GM19193 (cell line): ENCODE data around the gene SNAPC1.

Experiments used
- POLR2A ChIP-seq: IDR thresholded peaks from 4 replicates; pipeline ENCODE4 v1.6.1; 2011; ENCODE audit not compliant: insufficient read depth, insufficient read length; ENCODE audit errors: extremely low read depth

The SNAPC1 gene, protein sequence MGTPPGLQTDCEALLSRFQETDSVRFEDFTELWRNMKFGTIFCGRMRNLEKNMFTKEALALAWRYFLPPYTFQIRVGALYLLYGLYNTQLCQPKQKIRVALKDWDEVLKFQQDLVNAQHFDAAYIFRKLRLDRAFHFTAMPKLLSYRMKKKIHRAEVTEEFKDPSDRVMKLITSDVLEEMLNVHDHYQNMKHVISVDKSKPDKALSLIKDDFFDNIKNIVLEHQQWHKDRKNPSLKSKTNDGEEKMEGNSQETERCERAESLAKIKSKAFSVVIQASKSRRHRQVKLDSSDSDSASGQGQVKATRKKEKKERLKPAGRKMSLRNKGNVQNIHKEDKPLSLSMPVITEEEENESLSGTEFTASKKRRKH

DNA sequence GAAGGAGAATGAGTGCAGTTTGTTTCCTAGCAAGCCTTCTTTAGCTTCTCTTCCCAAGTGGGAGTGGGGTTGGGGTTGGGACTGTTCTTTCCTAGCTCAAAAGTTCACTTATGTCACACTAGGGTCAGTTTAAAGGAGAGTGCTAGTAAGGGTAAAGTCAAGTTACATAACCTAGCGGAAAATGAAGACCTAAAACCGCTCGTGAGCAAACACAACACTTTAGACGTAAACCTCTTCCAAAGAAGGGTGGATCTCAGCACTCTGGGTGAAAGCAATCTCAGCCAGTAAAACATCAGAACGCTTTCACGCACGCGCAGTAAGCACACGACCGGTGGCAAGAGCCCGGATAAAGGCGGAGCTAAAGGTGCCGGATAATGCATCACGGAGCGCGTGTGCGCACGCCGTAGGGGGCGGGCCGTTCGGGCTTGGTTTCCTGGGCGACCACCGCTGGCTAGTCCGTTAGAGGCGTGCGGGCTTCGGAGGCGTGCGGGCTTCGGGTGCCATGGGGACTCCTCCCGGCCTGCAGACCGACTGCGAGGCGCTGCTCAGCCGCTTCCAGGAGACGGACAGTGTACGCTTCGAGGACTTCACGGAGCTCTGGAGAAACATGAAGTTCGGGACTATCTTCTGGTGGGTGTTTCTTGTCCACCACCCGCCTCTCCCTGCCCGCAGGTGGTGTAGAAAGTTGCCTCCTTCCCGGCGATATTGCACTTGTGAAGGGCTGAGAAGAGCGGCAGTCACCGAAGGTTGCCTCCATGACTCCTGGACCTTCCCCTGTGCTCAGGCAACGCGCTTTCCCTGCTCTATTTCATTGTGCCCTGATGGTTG is at the start of gene SNAPC1:
TSS of gene SNAPC1 (plus strand) at position 462 of the 828 bp plus-strand sequence. CDS start at position 503, 41 bp downstream.
- peak; percentile 77 for TF ChIP-seq POLR2A

DNA sequence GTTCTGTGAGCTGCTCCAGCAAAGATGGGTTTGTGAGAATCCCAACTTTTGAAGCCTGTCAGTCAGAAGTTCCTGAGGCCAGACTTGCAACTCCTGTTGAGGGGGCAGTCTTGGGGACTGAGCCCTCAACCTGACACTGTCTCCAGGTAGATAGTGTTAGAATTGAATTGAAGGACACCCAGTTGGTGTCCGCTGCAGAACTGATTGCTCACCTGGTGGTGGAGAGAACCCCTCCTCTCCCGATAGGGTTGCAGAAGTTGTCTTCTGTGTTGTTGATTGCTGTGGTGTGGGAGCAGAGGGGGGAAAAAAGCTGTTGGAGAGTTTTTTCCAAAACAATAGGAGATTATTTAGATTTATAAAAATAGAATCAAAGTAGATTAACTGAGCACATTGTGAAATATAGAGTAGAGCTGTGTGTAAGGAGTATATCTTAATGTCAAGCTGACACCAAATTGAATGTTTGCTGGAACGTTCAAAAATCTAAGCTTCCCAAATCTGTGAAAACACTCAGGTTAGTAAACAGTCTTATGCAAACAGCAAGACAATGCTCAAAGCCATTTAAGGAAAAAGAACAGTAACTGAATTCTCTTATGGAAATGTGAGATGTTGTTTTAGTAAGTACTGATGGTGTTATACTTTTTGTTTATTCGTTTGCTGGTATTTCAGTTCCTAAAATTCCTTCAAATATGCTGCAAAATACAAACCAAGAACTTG is 48.3 kb upstream of the SNAPC1 start:
- no peak for TF ChIP-seq POLR2A

DNA sequence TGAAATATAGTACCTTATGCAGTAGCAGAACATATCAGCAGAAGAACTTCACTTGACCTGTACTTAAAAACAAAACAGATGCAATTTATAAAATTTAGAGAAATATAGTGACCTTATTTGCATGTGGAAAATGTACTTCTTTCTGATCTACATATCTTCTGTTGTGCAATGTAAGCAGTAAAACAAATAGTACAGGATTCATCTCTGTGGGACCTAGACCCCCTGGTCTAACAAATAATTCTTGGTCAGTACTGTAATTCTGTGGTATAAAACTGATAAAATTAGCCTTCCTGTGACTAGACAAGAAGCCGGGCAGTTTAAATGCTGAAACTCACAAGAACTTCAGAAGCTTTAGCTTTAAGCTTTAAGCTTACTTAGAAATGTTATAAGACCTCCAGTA is 45.3 kb upstream of the SNAPC1 start:
- TF ChIP-seq POLR2A: no peak

DNA sequence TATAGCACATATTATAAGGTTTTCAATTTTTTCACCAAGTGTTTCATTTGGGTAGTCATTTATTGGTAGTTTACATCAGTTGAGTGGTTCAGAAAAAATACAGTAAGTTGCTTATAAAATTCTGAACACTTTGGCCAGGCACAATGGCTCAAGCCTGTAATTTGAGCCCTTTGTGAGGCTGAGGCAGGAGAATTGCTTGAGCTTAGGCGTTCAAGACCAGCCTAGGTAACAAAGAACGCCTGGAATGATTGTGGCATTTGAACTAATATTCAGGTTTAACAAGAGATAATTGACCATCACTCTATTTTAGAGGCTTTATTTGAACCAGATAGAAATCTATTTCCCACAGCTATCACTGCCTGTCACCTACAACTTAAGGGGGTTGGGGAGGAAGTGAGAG is 44.2 kb upstream of the SNAPC1 start:
- TF ChIP-seq POLR2A: no peak

DNA sequence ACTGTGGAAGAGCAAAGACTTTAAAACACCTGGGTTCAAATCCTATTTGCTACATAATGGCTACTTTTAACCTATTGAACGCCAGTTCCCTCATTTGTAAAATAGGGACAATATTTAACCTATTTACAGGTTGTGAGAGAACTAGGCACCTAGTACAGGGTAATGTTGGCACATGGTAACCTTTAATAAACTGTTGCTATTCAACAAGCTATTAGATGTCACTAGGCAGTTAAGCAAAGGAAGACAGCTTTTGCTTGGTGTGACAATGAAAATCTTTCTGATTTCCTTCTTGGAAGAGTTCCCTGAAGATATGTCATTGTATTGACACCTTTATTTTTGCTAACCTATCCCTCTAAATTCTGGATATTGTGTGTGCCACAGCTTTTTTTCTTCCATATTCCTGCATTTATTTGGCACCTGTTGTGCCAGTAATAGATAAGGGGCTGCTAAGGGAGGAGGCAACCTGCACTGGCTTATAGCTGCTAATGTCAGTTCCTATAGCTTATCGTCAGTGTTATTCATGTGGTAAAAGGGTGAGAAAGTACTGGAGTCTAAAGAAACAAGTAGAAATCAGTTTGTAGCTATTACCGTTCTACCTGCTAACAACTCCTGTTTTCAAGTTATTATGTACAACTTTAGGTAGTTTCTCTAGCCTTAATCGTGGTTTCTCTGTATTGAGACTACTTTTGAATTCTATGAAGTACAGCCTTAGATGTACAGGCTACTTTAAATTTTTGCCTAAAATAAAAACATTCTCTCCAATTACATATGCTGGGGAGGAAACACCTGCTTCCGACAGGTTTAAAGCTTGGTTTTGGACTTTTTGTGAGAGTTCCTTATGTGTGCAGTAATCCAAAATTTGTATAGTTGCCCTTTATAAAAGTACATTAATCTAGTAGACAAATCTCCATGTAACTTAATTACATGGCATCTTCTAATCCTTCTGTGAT is 42.6 kb upstream of the SNAPC1 start:
- no peak for TF ChIP-seq POLR2A

DNA sequence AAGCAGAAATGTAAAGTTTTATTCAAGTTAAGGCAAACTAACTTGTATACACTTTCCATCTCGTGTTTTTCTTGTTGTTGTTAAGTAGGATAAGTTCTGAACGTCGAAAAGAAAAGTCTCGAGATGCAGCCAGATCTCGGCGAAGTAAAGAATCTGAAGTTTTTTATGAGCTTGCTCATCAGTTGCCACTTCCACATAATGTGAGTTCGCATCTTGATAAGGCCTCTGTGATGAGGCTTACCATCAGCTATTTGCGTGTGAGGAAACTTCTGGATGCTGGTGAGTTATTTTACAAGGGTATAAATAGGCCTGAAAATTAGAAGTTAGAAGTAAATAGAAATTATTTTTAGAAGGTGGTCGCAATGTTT is 41.9 kb upstream of the SNAPC1 start:
- no peak for TF ChIP-seq POLR2A

DNA sequence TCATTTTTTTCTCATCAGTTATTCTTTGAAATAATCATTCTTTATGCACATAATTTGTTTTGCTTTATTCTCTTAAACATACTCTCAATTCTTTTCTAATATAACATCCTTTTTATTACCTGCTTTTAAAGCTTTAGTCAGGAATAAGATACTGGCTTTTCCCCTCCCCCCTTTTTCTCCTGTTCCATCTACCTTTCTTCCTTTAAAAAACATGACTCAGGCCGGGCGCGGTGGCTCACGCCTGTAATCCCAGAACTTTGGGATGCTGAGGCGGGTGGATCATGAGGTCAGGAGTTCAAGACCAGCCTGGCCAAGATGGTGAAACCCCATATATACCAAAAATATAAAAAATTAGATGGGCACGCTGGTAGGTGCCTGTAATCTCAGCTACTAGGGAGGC is 41.5 kb upstream of the SNAPC1 start:
- no peak for TF ChIP-seq POLR2A

DNA sequence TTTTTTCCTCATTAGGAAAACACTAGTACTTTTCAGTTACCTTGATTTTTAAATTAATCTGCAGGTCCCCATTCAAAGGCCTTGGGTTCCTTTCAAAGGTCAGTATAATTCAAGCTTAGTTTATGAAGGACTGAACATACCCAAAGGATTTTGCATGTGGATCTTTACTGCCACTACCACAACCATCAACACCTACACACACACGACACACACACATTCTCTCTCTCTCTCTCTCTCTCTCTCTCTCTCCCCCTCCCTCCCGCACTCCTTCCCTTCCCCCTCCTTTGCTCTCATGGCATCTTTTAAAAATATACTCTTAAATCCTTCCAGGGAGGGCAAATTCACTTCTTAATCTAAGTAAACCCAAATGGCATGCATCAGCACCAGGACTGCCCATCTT is 38.1 kb upstream of the SNAPC1 start:
- TF ChIP-seq POLR2A: no peak

DNA sequence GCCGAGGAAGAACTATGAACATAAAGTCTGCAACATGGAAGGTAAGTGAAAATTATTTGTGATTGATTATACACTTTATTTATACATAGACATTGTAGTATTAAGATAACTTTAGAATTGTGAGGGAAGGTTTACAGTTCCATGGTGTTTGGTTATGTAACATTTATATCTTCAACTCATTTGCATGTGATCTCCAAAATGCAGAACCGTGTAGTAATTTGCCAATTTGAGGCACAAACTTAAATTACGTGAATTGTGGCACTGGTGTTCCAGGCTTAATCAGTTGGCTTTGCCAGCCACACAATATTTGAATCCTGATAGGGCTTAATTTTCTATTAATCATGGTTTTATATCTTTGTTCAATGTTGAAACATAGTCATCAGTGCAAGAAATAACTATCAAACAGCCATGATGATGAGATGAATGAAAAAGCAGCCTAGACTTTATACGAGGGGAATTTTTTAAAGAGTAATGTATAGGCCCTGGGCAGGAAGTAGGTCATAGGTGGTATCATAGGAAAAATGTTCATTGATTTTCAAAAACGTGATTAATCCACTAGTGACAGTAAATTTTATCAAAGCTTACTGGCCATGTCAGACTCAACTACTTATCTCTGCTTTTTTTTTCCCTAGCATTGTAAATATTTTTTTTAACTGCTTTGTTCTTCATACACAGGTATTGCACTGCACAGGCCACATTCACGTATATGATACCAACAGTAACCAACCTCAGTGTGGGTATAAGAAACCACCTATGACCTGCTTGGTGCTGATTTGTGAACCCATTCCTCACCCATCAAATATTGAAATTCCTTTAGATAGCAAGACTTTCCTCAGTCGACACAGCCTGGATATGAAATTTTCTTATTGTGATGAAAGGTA is 35.2 kb upstream of the SNAPC1 start:
- no peak for TF ChIP-seq POLR2A

DNA sequence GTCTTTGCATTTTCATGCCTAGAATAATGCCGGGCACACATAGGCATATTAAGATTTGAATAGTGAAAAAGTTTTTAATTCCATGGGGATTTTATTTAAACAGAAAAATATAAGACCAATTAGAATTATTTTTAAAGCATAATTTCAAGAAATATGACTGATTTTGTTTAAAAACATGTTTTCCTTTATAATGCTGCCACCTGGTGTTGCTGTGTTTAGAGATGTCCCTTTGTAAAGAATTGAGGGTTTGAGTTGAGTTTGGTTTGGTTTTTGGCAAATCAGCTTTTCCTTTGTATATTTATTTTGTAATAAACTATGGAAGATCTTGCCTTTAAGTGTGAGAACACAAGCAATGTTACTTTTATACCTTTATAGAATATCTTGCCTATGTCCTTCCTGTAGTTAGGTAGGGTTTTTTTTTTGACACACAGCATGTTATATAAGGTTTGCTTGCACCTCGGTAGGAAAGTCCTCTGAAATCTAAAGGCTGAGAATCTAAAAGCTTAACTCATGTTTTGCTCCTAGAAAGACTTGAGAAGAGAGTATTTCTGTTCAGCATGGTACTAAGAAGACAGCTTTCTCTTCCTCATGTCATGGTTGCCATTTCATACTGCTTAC is 31.4 kb upstream of the SNAPC1 start:
- TF ChIP-seq POLR2A: no peak

DNA sequence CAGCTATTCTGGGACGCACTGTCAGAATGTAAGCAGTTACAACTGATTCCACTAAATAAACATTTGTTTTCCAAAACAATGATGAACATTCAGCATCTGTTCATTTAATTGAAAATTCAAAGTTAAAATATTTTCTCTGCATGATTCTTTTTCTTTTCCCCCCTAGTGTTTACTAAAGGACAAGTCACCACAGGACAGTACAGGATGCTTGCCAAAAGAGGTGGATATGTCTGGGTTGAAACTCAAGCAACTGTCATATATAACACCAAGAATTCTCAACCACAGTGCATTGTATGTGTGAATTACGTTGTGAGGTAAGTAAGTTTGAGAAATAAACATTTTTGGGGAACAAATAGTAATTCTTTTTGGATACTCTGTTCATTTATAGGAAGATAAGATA is 28.2 kb upstream of the SNAPC1 start:
- TF ChIP-seq POLR2A: no peak

DNA sequence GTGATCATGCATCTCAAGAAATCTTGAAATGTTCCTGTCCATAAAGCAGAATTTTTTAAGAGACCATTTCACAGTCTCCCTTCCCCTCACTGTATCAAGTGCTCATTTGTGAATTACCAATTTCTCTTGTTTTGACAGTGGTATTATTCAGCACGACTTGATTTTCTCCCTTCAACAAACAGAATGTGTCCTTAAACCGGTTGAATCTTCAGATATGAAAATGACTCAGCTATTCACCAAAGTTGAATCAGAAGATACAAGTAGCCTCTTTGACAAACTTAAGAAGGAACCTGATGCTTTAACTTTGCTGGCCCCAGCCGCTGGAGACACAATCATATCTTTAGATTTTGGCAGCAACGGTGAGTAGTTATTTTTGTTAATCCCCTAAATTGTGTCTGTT is 25.5 kb upstream of the SNAPC1 start:
- no peak for TF ChIP-seq POLR2A

DNA sequence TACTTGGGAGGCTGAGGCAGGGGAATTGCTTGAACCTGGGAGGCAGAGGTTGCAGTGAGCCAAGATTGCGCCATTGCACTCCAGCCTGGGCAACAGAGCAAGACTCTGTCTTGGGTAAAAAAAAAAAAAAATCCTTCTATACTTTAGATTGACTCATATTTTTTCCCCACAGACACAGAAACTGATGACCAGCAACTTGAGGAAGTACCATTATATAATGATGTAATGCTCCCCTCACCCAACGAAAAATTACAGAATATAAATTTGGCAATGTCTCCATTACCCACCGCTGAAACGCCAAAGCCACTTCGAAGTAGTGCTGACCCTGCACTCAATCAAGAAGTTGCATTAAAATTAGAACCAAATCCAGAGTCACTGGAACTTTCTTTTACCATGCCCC is 24.3 kb upstream of the SNAPC1 start:
- TF ChIP-seq POLR2A: no peak
